Transverse colon (tissue), 4 donors: Measurements from ENCODE around the gene SPATA24.

Experiments used
- EP300 ChIP-seq: sonication (generic); formaldehyde crosslinking; IDR thresholded peaks from one replicate; pipeline ENCODE4 v1.6.1; 2017; ENCODE audit warnings: antibody characterized with exemption, low read depth
- POLR2A ChIP-seq: fragments of 450-650 bp; IDR thresholded peaks from one replicate; pipeline ENCODE4 v1.6.1; 2016; ENCODE audit warnings: antibody characterized with exemption, mild to moderate bottlenecking, moderate library complexity
- POLR2AphosphoS5 ChIP-seq, 3 donors: sonication (generic); formaldehyde crosslinking; IDR thresholded peaks; one replicate each; pipeline ENCODE4 v1.6.1; 2016; ENCODE audit warnings: antibody characterized with exemption in 3 of 3
- TF ChIP-seq, protein P1 (sequence below), 5 experiments: fragments of 200-600 bp in 3 of 5; fragments of 450-650 bp in 2 of 5; sonication (generic) in 3 of 5; IDR thresholded peaks; 1 replicate in 2 of 5; 2 replicates in 3 of 5; pipeline ENCODE4 v1.5.1; 2016 to 2017; ENCODE audit warnings: antibody characterized with exemption in 5 of 5, inconsistent platforms in 3 of 5, mild to moderate bottlenecking in 2 of 5, moderate library complexity in 1 of 5

DNA sequence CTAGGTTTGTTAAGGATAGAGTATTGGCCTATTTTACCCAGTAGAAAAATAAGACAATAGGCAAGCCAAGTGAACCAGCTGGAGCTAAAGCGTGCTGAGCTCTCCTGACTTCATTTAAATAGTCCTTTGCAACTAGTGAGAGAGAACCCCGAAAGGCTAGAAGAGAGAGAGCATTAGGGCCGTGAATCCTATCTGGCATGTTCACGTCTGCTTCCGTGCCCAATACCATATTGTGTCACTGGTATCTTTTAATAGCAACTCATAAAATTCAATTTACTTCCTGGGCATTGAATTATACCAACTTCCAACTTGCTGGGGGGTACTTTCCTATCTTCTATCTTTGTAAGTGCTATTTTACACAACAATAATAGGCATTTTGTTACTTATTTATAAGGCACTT is 21.6 kb upstream of the SPATA24 start:
- TF ChIP-seq, protein P1, sequence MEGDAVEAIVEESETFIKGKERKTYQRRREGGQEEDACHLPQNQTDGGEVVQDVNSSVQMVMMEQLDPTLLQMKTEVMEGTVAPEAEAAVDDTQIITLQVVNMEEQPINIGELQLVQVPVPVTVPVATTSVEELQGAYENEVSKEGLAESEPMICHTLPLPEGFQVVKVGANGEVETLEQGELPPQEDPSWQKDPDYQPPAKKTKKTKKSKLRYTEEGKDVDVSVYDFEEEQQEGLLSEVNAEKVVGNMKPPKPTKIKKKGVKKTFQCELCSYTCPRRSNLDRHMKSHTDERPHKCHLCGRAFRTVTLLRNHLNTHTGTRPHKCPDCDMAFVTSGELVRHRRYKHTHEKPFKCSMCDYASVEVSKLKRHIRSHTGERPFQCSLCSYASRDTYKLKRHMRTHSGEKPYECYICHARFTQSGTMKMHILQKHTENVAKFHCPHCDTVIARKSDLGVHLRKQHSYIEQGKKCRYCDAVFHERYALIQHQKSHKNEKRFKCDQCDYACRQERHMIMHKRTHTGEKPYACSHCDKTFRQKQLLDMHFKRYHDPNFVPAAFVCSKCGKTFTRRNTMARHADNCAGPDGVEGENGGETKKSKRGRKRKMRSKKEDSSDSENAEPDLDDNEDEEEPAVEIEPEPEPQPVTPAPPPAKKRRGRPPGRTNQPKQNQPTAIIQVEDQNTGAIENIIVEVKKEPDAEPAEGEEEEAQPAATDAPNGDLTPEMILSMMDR (IDR thresholded peaks at IDR 0.05), result no peak
- TF ChIP-seq POLR2A, result no peak
- TF ChIP-seq POLR2AphosphoS5 (IDR thresholded peaks at IDR 0.05), result no peak
- TF ChIP-seq EP300, result no peak
